Endothelial cell of umbilical vein (primary cell): ENCODE results near the gene THEMIS. TPM values are rescaled to one million over a fixed set of nuclear protein-coding genes. Genes with fewer than 3 reads are reported as not detected.

Source experiments
- BruUV-seq: library from RNA; stranded (reverse); fragments of 400-500 nt; replicated peaks from 2 replicates; lab custom pipeline; 2021; lab: Mats Ljungman, UMichigan
- CTCF ChIA-PET: fragments of 300-600, 350-600 bp; sonication (Branson Sonifier 250); formaldehyde crosslinking; loops from one replicate; lab custom pipeline; 2021; ENCODE audit warnings: antibody characterized with exemption, inconsistent platforms; lab: Charles Lee
- POLR2A ChIA-PET: fragments of 300-600, 350-600 bp; sonication (Branson Sonifier 250); formaldehyde crosslinking; loops from one replicate; lab custom pipeline; 2021; ENCODE audit warnings: antibody characterized with exemption, inconsistent platforms; lab: Charles Lee
- DNase-seq: peaks from one replicate; pipeline ENCODE4 v3.0.0-alpha.2; 2011; ENCODE audit warnings: low read depth, low spot score
- FAIRE-seq: peaks from 2 replicates; lab custom pipeline; 2011; peaks lifted over from hg19 to GRCh38; lab: Jason Lieb, UNC
- H2AFZ ChIP-seq: 2 replicates; pipeline ENCODE4 v1.6.0; 2012; ENCODE audit warnings: low read depth, low read length, control low read depth, inconsistent platforms
- H3K27ac ChIP-seq: 2 replicates; pipeline ENCODE4 v1.5.1; 2011; ENCODE audit warnings: low read depth, mild to moderate bottlenecking, control low read depth, low read length, moderate library complexity; ENCODE audit not compliant: insufficient read depth
- H3K27me3 ChIP-seq, 2 experiments: 2 replicates each; pipeline versions ENCODE4 v1.6.0 to v1.6.1; 2011; ENCODE audit warnings: low read length in 2 of 2, mixed read lengths in 1 of 2; ENCODE audit not compliant: control insufficient read depth in 2 of 2, insufficient read depth in 2 of 2
- H3K36me3 ChIP-seq, 2 experiments: 2 replicates in 1 of 2; 3 replicates in 1 of 2; pipeline ENCODE4 v1.5.1; 2011; ENCODE audit warnings: low read length in 2 of 2, mild to moderate bottlenecking in 1 of 2, moderate library complexity in 1 of 2; ENCODE audit not compliant: control insufficient read depth in 2 of 2, insufficient read depth in 2 of 2; ENCODE audit errors: extremely low read depth in 1 of 2
- H3K4me1 ChIP-seq: 3 replicates; pipeline ENCODE4 v1.5.1; 2011; ENCODE audit warnings: mild to moderate bottlenecking, low read length; ENCODE audit not compliant: control insufficient read depth, insufficient read depth; ENCODE audit errors: extremely low read depth
- H3K4me2 ChIP-seq: 2 replicates; pipeline ENCODE4 v1.6.1; 2011; ENCODE audit warnings: low read length, control low read depth, mixed read lengths; ENCODE audit not compliant: insufficient read depth
- H3K4me3 ChIP-seq, 3 experiments: fragments of 200-600 bp in 1 of 3; sonication (generic), shearing (Covaris generic) in 1 of 3; replicated peaks in 1 of 3; 2 replicates each; pipeline ENCODE4 v1.5.1; 2011 to 2016; ENCODE audit warnings: control low read depth in 3 of 3, low read length in 3 of 3, mild to moderate bottlenecking in 2 of 3, inconsistent platforms in 1 of 3, low read depth in 1 of 3, moderate library complexity in 1 of 3; ENCODE audit not compliant: insufficient read depth in 1 of 3
- H3K79me2 ChIP-seq: 2 replicates; pipeline ENCODE4 v1.6.0; 2012; ENCODE audit warnings: low read length, inconsistent platforms; ENCODE audit not compliant: control insufficient read depth, insufficient read depth
- H3K9ac ChIP-seq: replicated peaks from 2 replicates; pipeline ENCODE3; 2011; ENCODE audit warnings: low read length, control low read depth; ENCODE audit not compliant: insufficient read depth; ENCODE audit errors: extremely low read depth
- H3K9me1 ChIP-seq: replicated peaks from 3 replicates; pipeline ENCODE4 v1.6.0; 2011; ENCODE audit warnings: mild to moderate bottlenecking, low read length; ENCODE audit not compliant: control insufficient read depth, insufficient read depth; ENCODE audit errors: extremely low read depth
- H3K9me3 ChIP-seq: replicated peaks from 2 replicates; pipeline ENCODE4 v1.5.1; 2012; ENCODE audit warnings: low read length, inconsistent platforms; ENCODE audit not compliant: control insufficient read depth, insufficient read depth
- H4K20me1 ChIP-seq: replicated peaks from 2 replicates; pipeline ENCODE3; 2011; ENCODE audit warnings: mild to moderate bottlenecking, low read length; ENCODE audit not compliant: control insufficient read depth, insufficient read depth; ENCODE audit errors: extremely low read depth
- CTCF ChIP-seq, 2 donors: IDR thresholded peaks; 1 replicate in 1 of 2; 2 replicates in 1 of 2; pipeline ENCODE4 v1.5.1; 2011; ENCODE audit warnings: low read length in 2 of 2, mild to moderate bottlenecking in 2 of 2, moderate library complexity in 2 of 2, control low read depth in 1 of 2, inconsistent platforms in 1 of 2, low read depth in 1 of 2; ENCODE audit not compliant: insufficient read depth in 1 of 2; ENCODE audit errors: extremely low read depth in 1 of 2
- EZH2 ChIP-seq: IDR thresholded peaks from 2 replicates; pipeline ENCODE4 v1.6.1; 2012; ENCODE audit warnings: borderline replicate concordance, low read depth, mild to moderate bottlenecking, moderate library complexity, low read length, inconsistent platforms; ENCODE audit not compliant: severe bottlenecking
- FOS ChIP-seq: IDR thresholded peaks from 2 replicates; pipeline ENCODE4 v1.6.1; 2011; ENCODE audit warnings: mild to moderate bottlenecking, low read length, moderate library complexity, borderline replicate concordance; ENCODE audit not compliant: insufficient read depth
- GATA2 ChIP-seq: IDR thresholded peaks from 2 replicates; pipeline ENCODE4 v1.7.0; 2011; ENCODE audit warnings: low read depth, mild to moderate bottlenecking, moderate library complexity, mixed read lengths, low read length; ENCODE audit not compliant: insufficient read length, insufficient read depth
- JUN ChIP-seq: IDR thresholded peaks from 2 replicates; pipeline ENCODE4 v1.6.1; 2011; ENCODE audit warnings: borderline replicate concordance, low read depth; ENCODE audit not compliant: insufficient read length, insufficient read depth
- MAX ChIP-seq: IDR thresholded peaks from 2 replicates; pipeline ENCODE4 v1.6.1; 2011; ENCODE audit not compliant: insufficient read depth, insufficient read length
- MYC ChIP-seq: IDR thresholded peaks from one replicate; pipeline ENCODE4 v1.6.1; 2011; ENCODE audit warnings: mild to moderate bottlenecking, low read depth, low read length
- POLR2A ChIP-seq: IDR thresholded peaks from 2 replicates; pipeline ENCODE4 v1.6.1; 2012; ENCODE audit warnings: low read depth, mild to moderate bottlenecking, control low read depth, low read length
- POLR2AphosphoS5 ChIP-seq: IDR thresholded peaks from 2 replicates; pipeline ENCODE4 v1.6.1; 2012; ENCODE audit warnings: low read depth, mild to moderate bottlenecking, control low read depth, low read length, moderate library complexity; ENCODE audit not compliant: insufficient read depth
- dilution Hi-C: fragments of 300-500 bp; cut with MboI; formaldehyde crosslinking; loops from one replicate; pipeline ENCODE4 v1.15.0; 2019; ENCODE audit warnings: low sequenced_read_pairs; ENCODE audit not compliant: extremely low pct_ligation_motif_present
- intact Hi-C: fragments of 100-400 bp; cut with micrococcal nuclease; formaldehyde crosslinking; loops from one replicate; pipeline ENCODE4 v1.10.0; 2022
- polyA plus RNA-seq, 4 experiments: library from polyadenylated mRNA; depleted of rRNA in 3 of 4; stranded (reverse) in 3 of 4; unstranded in 1 of 4; fragments of >200 nt; gene quantifications; 2 replicates each; pipeline versions ENCODE4 v1.2.1 to v1.2.3, GENCODE V29; 2011 to 2012; ENCODE audit warnings: missing spikeins in 1 of 4
- total RNA-seq: library from RNA; stranded (reverse); gene quantifications from 2 replicates; pipeline ENCODE4 v1.2.3, GENCODE V29; 2021

THEMIS gene
- total and polyA plus RNA-seq, 2 donors (not counting 3 experiments of a cell fraction or from before 2014, with no cell fraction given): not detected

GRCh38 chr6:127937102-127937501 lies 36.2 kb upstream of the THEMIS start:
- Histone ChIP-seq H3K27me3 (no peaks in the 10 kb centered on the region), H4K20me1 (no peaks in the 10 kb centered on the region), H2AFZ (no peak overlapping the region), H3K4me3 (no peak overlapping the region), H3K9me1 (no peaks in the 10 kb centered on the region), H3K36me3 (no peaks in the 10 kb centered on the region), H3K79me2 (no peaks in the 10 kb centered on the region), H3K27ac (no peak overlapping the region), H3K4me2 (no peak overlapping the region), H3K4me1 (peaks cover 18% of the 10 kb centered on the region), H3K9ac (no peak overlapping the region), H3K9me3 (no peaks in the 10 kb centered on the region)
- no peak for FAIRE-seq
- ChIA-PET POLR2A (no interaction called here), CTCF (interaction anchor here (1.1 to 1.7 kb wide), 4 partner anchors 19 to 579 kb away, joined by 3 to 4 read pairs (median 3); no protein-coding TSS in a partner anchor)
- TF ChIP-seq POLR2A (no peak), GATA2 (no peak), MAX (no peak), FOS (no peak), JUN (no peak), MYC (no peak), POLR2AphosphoS5 (no peak), EZH2 (no peak), CTCF (IDR thresholded peaks at IDR 0.05; ENCODE audit: extremely low read depth in 1 of 2, insufficient read depth in 1 of 2, low read depth in 1 of 2, low read length in 2 of 2) (no peak)
- DNase-seq: no peak
- no TSS peak for BruUV-seq
- intact Hi-C loops (no loop called here), dilution Hi-C loops (no loop called here)
